ENCODE measurements around the gene RDH5.

RDH5 gene

GRCh38 chr12:55728939-55729818 lies 9.0 kb downstream of the RDH5 start, which contains the start of gene CD63:
Gene CD63, minus strand, starts transcription at chr12:55729009. Its CDS starts 668 bp downstream, at chr12:55728341.
- peak; percentile 58 for DNase-seq

- DNase-seq: no peak
Observed at GRCh38 chr12:55729819-55730818, 9.9 kb downstream of the RDH5 start.

- no peak for DNase-seq
Observed at GRCh38 chr12:55732288-55732687, 12.1 kb downstream of the RDH5 start.

- no peak for DNase-seq
Observed at GRCh38 chr12:55733021-55733555, 12.9 kb downstream of the RDH5 start.

- DNase-seq: no peak
Observed at GRCh38 chr12:55733858-55734257, 13.7 kb downstream of the RDH5 start.

- DNase-seq: no peak
Observed at GRCh38 chr12:55734595-55734994, 14.4 kb downstream of the RDH5 start.

- DNase-seq: no peak
Observed at GRCh38 chr12:55736076-55736475, 15.9 kb downstream of the RDH5 start.

GRCh38 chr12:55736780-55737580 lies 16.8 kb downstream of the RDH5 start:
- no peak for DNase-seq

- DNase-seq: no peak
Observed at GRCh38 chr12:55737581-55738122, 17.5 kb downstream of the RDH5 start.

GRCh38 chr12:55738123-55739024 lies 18.2 kb downstream of the RDH5 start:
- DNase-seq: no peak

GRCh38 chr12:55739025-55739378 lies 18.8 kb downstream of the RDH5 start:
- no peak for DNase-seq

- DNase-seq: no peak
Observed at GRCh38 chr12:55741931-55742680, 21.9 kb downstream of the RDH5 start.

- peak; percentile 73 for DNase-seq
Observed at GRCh38 chr12:55742719-55743405, 22.7 kb downstream of the RDH5 start, which contains the start of gene GDF11. Gene GDF11, plus strand, starts transcription at chr12:55743122. Its CDS starts 195 bp downstream, at chr12:55743317.

GRCh38 chr12:55743406-55744339 lies 23.5 kb downstream of the RDH5 start:
- peak; percentile 46 for DNase-seq

- DNase-seq: no peak
Observed at GRCh38 chr12:55744340-55745030, 24.3 kb downstream of the RDH5 start.

- no peak for DNase-seq
Observed at GRCh38 chr12:55745361-55746173, 25.4 kb downstream of the RDH5 start.
